MCF 10A (cell line): ENCODE data around the gene PTH2R. TPM values are rescaled to one million over a fixed set of nuclear protein-coding genes. Genes with fewer than 3 reads are reported as not detected.
A peak's percentile ranks its signal among the peaks of the same experiment; 100 is the strongest.

Experiments
- BruUV-seq: library from RNA; stranded (reverse); fragments of 400-500 nt; replicated peaks from 2 replicates; lab custom pipeline; 2021; lab: Mats Ljungman, UMichigan
- CTCF ChIA-PET: fragments of 300-600 bp; sonication (Branson Sonifier 250); formaldehyde crosslinking; extraction: SDS; loops from one replicate; lab custom pipeline; 2021; ENCODE audit warnings: antibody characterized with exemption, inconsistent platforms; lab: Yijun Ruan, JAX
- POLR2A ChIA-PET: fragments of 300-600, 350-650 bp; sonication (Branson Sonifier 250); formaldehyde crosslinking; extraction: SDS; loops from one replicate; lab custom pipeline; 2020; ENCODE audit warnings: antibody characterized with exemption, inconsistent platforms; lab: Yijun Ruan, JAX
- DNase-seq: peaks from one replicate; pipeline ENCODE4 v3.0.0-alpha.2; 2018; ENCODE audit not compliant: unreplicated experiment
- H3K27ac Mint-ChIP-seq: one replicate; pipeline ENCODE4 v1.8.0; 2022; ENCODE audit warnings: mild to moderate bottlenecking, low read depth, mixed read lengths; ENCODE audit not compliant: unreplicated experiment
- H3K27me3 Mint-ChIP-seq: one replicate; pipeline ENCODE4 v1.8.0; 2022; ENCODE audit warnings: mixed read lengths; ENCODE audit not compliant: insufficient read depth, unreplicated experiment
- H3K36me3 Mint-ChIP-seq: one replicate; pipeline ENCODE4 v1.8.0; 2022; ENCODE audit warnings: mild to moderate bottlenecking, moderate library complexity, mixed read lengths; ENCODE audit not compliant: insufficient read depth, unreplicated experiment
- H3K4me1 Mint-ChIP-seq: one replicate; pipeline ENCODE4 v1.8.0; 2022; ENCODE audit warnings: mixed read lengths; ENCODE audit not compliant: insufficient read depth, unreplicated experiment
- H3K4me3 Mint-ChIP-seq: one replicate; pipeline ENCODE4 v1.8.0; 2022; ENCODE audit warnings: mild to moderate bottlenecking, moderate library complexity, mixed read lengths; ENCODE audit not compliant: unreplicated experiment
- H3K9me3 Mint-ChIP-seq: one replicate; pipeline ENCODE4 v1.8.0; 2022; ENCODE audit warnings: mixed read lengths; ENCODE audit not compliant: unreplicated experiment
- CTCF ChIP-seq: fragments of 200-600 bp; IDR thresholded peaks from one replicate; pipeline ENCODE4 v1.8.0; 2022; ENCODE audit warnings: antibody characterized with exemption, mild to moderate bottlenecking; ENCODE audit not compliant: unreplicated experiment
- intact Hi-C: fragments of 100-400 bp; cut with micrococcal nuclease; formaldehyde crosslinking; loops from 2 replicates; pipeline ENCODE4 v1.14.1; 2022
- total RNA-seq: library from RNA; stranded (reverse); gene quantifications from 2 replicates; pipeline ENCODE4 v1.2.3, GENCODE V29; 2022

The PTH2R gene
- total RNA-seq, 1 experiment from 2014 or later: not detected

- no TSS peak for BruUV-seq
- TF ChIP-seq CTCF: no peak
- no peak for DNase-seq
- POLR2A ChIA-PET: no interaction called here
- intact Hi-C loops: no loop called here
- Mint-ChIP-seq H3K4me3 (no peak overlapping the region), H3K4me1 (no peaks in the 10 kb centered on the region), H3K27ac (no peak overlapping the region), H3K36me3 (no peaks in the 10 kb centered on the region), H3K27me3 (peaks cover 33% of the 10 kb centered on the region), H3K9me3 (no peaks in the 10 kb centered on the region)
- CTCF ChIA-PET: interaction anchor here (1.5 kb wide), 1 partner anchor 26 kb away, joined by 4 read pairs; no protein-coding TSS in a partner anchor
Measured at GRCh38 chr2:208492069-208492468, 85.5 kb downstream of the PTH2R start.

GRCh38 chr2:208493186-208493585 lies 86.6 kb downstream of the PTH2R start:
- POLR2A ChIA-PET: no interaction called here
- Mint-ChIP-seq H3K27me3 (peaks cover 27% of the 10 kb centered on the region), H3K27ac (no peak overlapping the region), H3K36me3 (no peaks in the 10 kb centered on the region), H3K4me1 (no peaks in the 10 kb centered on the region), H3K9me3 (no peaks in the 10 kb centered on the region), H3K4me3 (no peak overlapping the region)
- CTCF ChIA-PET: no interaction called here
- intact Hi-C loops: no loop called here
- no TSS peak for BruUV-seq
- TF ChIP-seq CTCF: no peak
- no peak for DNase-seq

GRCh38 chr2:208496129-208496528 lies 89.5 kb downstream of the PTH2R start:
- no peaks in the 10 kb centered on the region for H3K27me3 Mint-ChIP-seq
- CTCF ChIA-PET: no interaction called here
- POLR2A ChIA-PET: no interaction called here
- intact Hi-C loops: no loop called here
- no peaks in the 10 kb centered on the region for H3K36me3 Mint-ChIP-seq
- no peak overlapping the region for H3K4me3 Mint-ChIP-seq
- TF ChIP-seq CTCF: no peak
- no peak overlapping the region for H3K27ac Mint-ChIP-seq
- DNase-seq: no peak
- no peaks in the 10 kb centered on the region for H3K4me1 Mint-ChIP-seq
- no peaks in the 10 kb centered on the region for H3K9me3 Mint-ChIP-seq
- no TSS peak for BruUV-seq

GRCh38 chr2:208501206-208501605 lies 94.6 kb downstream of the PTH2R start:
- no peak overlapping the region for H3K27ac Mint-ChIP-seq
- no peaks in the 10 kb centered on the region for H3K27me3 Mint-ChIP-seq
- no peaks in the 10 kb centered on the region for H3K36me3 Mint-ChIP-seq
- no TSS peak for BruUV-seq
- TF ChIP-seq CTCF: no peak
- CTCF ChIA-PET: interaction anchor here (0.6 to 1.7 kb wide), 3 partner anchors 10 to 784 kb away, joined by 3 to 5 read pairs (median 4); no protein-coding TSS in a partner anchor
- H3K4me3 Mint-ChIP-seq: no peak overlapping the region
- DNase-seq: peak; percentile 36
- intact Hi-C loops: no loop called here
- H3K4me1 Mint-ChIP-seq: no peaks in the 10 kb centered on the region
- no peaks in the 10 kb centered on the region for H3K9me3 Mint-ChIP-seq
- POLR2A ChIA-PET: no interaction called here
